Psoas muscle (tissue), 8 donors: ENCODE results near the gene DPY19L3. TPM values are rescaled to one million over a fixed set of nuclear protein-coding genes. Genes with fewer than 3 reads are reported as not detected.

Experiments used
- ATAC-seq, 4 donors: fragments of 200-7000 bp; cut with Tn5 transposase; one replicate each; pipeline ENCODE4 v1.9.1; 2020; ENCODE audit warnings: moderate library complexity in 3 of 4, mild to moderate bottlenecking in 2 of 4
- DNase-seq, 2 donors: peaks; one replicate each; pipeline ENCODE4 v3.0.0-alpha.2; 2020
- H3K27ac ChIP-seq: fragments of 200-600 bp; one replicate; pipeline ENCODE4 v1.8.0; 2022
- H3K27me3 ChIP-seq, 3 donors: fragments of 200-600 bp in 1 of 3; one replicate each; pipeline versions ENCODE4 v1.6.1 to v1.8.0; 2013 to 2022; ENCODE audit warnings: low read length in 2 of 3, mild to moderate bottlenecking in 2 of 3, moderate library complexity in 1 of 3; ENCODE audit not compliant: insufficient read depth in 3 of 3
- H3K36me3 ChIP-seq, 2 donors: fragments of 200-600 bp in 1 of 2; one replicate each; pipeline versions ENCODE4 v1.6.1 to v1.8.0; 2013 to 2022; ENCODE audit warnings: low read depth in 1 of 2, mild to moderate bottlenecking in 1 of 2, moderate library complexity in 1 of 2; ENCODE audit not compliant: insufficient read depth in 1 of 2
- H3K4me1 ChIP-seq: fragments of 200-600 bp; one replicate; pipeline ENCODE4 v1.8.0; 2022
- H3K4me3 ChIP-seq: fragments of 200-600 bp; one replicate; pipeline ENCODE4 v1.8.0; 2022; ENCODE audit warnings: mild to moderate bottlenecking
- H3K9me3 ChIP-seq: fragments of 200-600 bp; one replicate; pipeline ENCODE4 v1.8.0; 2022
- CTCF ChIP-seq: fragments of 200-600 bp; IDR thresholded peaks from one replicate; pipeline ENCODE4 v1.8.0; 2022; ENCODE audit warnings: antibody characterized with exemption
- WGBS, 3 donors: extraction: QIAGEN DNeasy Blood & Tissue Kit; methylation state at CpG; one replicate each; pipeline versions ENCODE4 v1.1.6 to v1.1.7; 2013; 5-methylcytosine and 5-hydroxymethylcytosine counted together
- intact Hi-C, 2 donors: fragments of 100-400 bp; cut with DNase I; formaldehyde crosslinking; loops; one replicate each; pipeline versions ENCODE4 v1.11.0 to v1.14.2; 2022
- long read RNA-seq, 2 donors: library from polyadenylated mRNA; unstranded; transcript quantifications; one replicate each; pipeline ENCODE4 v2.0.0, GENCODE V29; 2021
- polyA plus RNA-seq, 3 donors: library from polyadenylated mRNA; stranded (reverse); fragments of 200-250 nt; gene quantifications; one replicate each; pipeline ENCODE4 v1.2.3, GENCODE V29; 2013
- total RNA-seq, 4 donors: library from RNA; stranded (reverse); fragmentation: NEBNext Ultra II Directional in 2 of 4; extraction: Animal tissue kit (Norgen Biotek cat#: 25700) in 2 of 4; gene quantifications; one replicate each; pipeline versions ENCODE4 v1.2.1 to v1.2.4, GENCODE V29; 2021 to 2023
- donor health status: healthy with polysubstance abuse.
- donor health status: DM: no; HTN: no; CAD: no; lungs with moderate emphysema.
- donor health status: Bipolar disorder and iron deficiency.
- donor health status: healthy.
- donor health status: DM: yes; HTN: yes; CAD: no.
- donor health status: DM: no; HTN: no; CAD: no.
- donor health status: DM: no; HTN: no; CAD: no.
- donor health status: DM: yes; HTN: yes; CAD: no.

Gene DPY19L3
- 1 to 10 TPM; 3.1 to 4.8 (median 3.8) TPM for total RNA-seq
- 1 to 10 TPM; 1.6 to 4.4 (median 2.7) TPM for polyA plus RNA-seq
- long read RNA-seq, donor 1, result 0 reads
- long read RNA-seq, donor 2, partial matches to known transcripts, result 2 of 3 reads
- long read RNA-seq, donor 2, other reads (novel, unspliced or antisense), result 1 of 3 reads

- TF ChIP-seq CTCF, result no peak
- Histone ChIP-seq H3K36me3 (peaks cover 0 to 25% of the 10 kb centered on the region in 2 donors), H3K4me3 (peak within 1 kb of the TSS; percentile 94), H3K9me3 (no peaks in the 10 kb centered on the region), H3K27me3 (no peaks in the 10 kb centered on the region), H3K27ac (peak within 1 kb of the TSS; percentile 99), H3K4me1 (peaks cover 18% of the 10 kb centered on the region)
- WGBS, 3 donors, result 0 to 1% (median 0%) methylated on average over 37 to 104 of the region's 104 CpGs
- peak; percentile 96 to 98 for DNase-seq
- intact Hi-C loops, result loop anchor here (2.0 to 10.0 kb wide), 3 partner anchors 55 to 269 kb away; partner anchors contain the start of genes ANKRD27 (in 1 of the 2), RGS9BP (in 1 of the 2) and ZNF507 (in 1 of the 2)
- peak; percentile 99 for ATAC-seq
These were observed at the start of gene DPY19L3 for GRCh38 chr19:32405431-32406160. TSS of gene DPY19L3 (plus strand) at chr19:32405770. CDS start at chr19:32408254, 2,484 bp downstream.

GRCh38 chr19:32357720-32358119 lies 47.9 kb upstream of the DPY19L3 start:
- H3K4me3 ChIP-seq, result no peak overlapping the region
- no peaks in the 10 kb centered on the region for H3K9me3 ChIP-seq
- peaks cover 14 to 97% of the 10 kb centered on the region in 2 donors for H3K36me3 ChIP-seq
- H3K27me3 ChIP-seq, result no peaks in the 10 kb centered on the region
- ATAC-seq (no peak), DNase-seq (no peak)
- H3K27ac ChIP-seq, result no peak overlapping the region
- H3K4me1 ChIP-seq, result peaks cover under 1% of the 10 kb centered on the region
- intact Hi-C loops, result loop anchor here in 1 of 2 donors (10.0 kb wide), 1 partner anchor 327 kb away; no protein-coding TSS in a partner anchor
- 16 to 19% (median 18%) methylated on average over 2 of the region's 2 CpGs for WGBS, 3 donors
- TF ChIP-seq CTCF, result peak; percentile 12

GRCh38 chr19:32358321-32358720 lies 47.2 kb upstream of the DPY19L3 start:
- intact Hi-C loops, result loop anchor here in 1 of 2 donors (10.0 kb wide), 1 partner anchor 326 kb away; no protein-coding TSS in a partner anchor
- peaks cover 20 to 97% of the 10 kb centered on the region in 2 donors for H3K36me3 ChIP-seq
- no peaks in the 10 kb centered on the region for H3K27me3 ChIP-seq
- no peak for DNase-seq
- 93 to 95% (median 95%) methylated on average over 5 of the region's 5 CpGs for WGBS, 3 donors
- peaks cover 7% of the 10 kb centered on the region for H3K4me1 ChIP-seq
- no peak for TF ChIP-seq CTCF
- H3K4me3 ChIP-seq, result no peak overlapping the region
- H3K27ac ChIP-seq, result no peak overlapping the region
- ATAC-seq, result no peak
- no peaks in the 10 kb centered on the region for H3K9me3 ChIP-seq

- Histone ChIP-seq H3K4me3 (no peak overlapping the region), H3K36me3 (peaks cover 15 to 87% of the 10 kb centered on the region in 2 donors), H3K27ac (no peak overlapping the region), H3K27me3 (no peaks in the 10 kb centered on the region), H3K9me3 (no peaks in the 10 kb centered on the region), H3K4me1 (peaks cover 13% of the 10 kb centered on the region)
- intact Hi-C loops, result loop anchor here in 1 of 2 donors (10.0 kb wide), 1 partner anchor 325 kb away; no protein-coding TSS in a partner anchor
- DNase-seq (no peak), ATAC-seq (no peak)
- TF ChIP-seq CTCF, result no peak
- WGBS, 3 donors, result 92 to 94% (median 93%) methylated on average over 9 of the region's 9 CpGs
These were observed 46.0 kb upstream of the DPY19L3 start for GRCh38 chr19:32359581-32359980.
